SH-SY5Y (cell line): Measurements from ENCODE around the gene SPCS1.

ENCODE experiments used
- GATA2 ChIP-seq: IDR thresholded peaks from 2 replicates; pipeline ENCODE4 v1.6.1; 2011; ENCODE audit warnings: mild to moderate bottlenecking, low read depth, low read length
- GATA3 ChIP-seq: IDR thresholded peaks from 2 replicates; pipeline ENCODE4 v1.6.1; 2011; ENCODE audit warnings: low read depth, mild to moderate bottlenecking, low read length, moderate library complexity

GRCh38 chr3:52705438-52705687, 543 bp upstream of the SPCS1 start:
- no peak for TF ChIP-seq GATA2
- no peak for TF ChIP-seq GATA3
